Mesangial cell (primary cell): ENCODE data around the gene ALG3. TPM values are rescaled to one million over a fixed set of nuclear protein-coding genes. Genes with fewer than 3 reads are reported as not detected.

ENCODE experiments used
- total RNA-seq: library from RNA; depleted of rRNA; stranded (reverse); fragments of >200 nt; gene quantifications from 2 replicates; pipeline ENCODE4 v1.2.3, GENCODE V29; 2015

Gene ALG3
- total RNA-seq = 64.1 and 67.6 TPM in 2 replicates

GRCh38 chr3:184248454-184249411 is at the start of gene ALG3:
TSS of gene ALG3 (minus strand) at chr3:184248962. CDS start at chr3:184248940, 22 bp downstream.

GRCh38 chr3:184275961-184276910 is 27.5 kb upstream of the ALG3 start, which contains the start of gene ECE2:
TSS of gene ECE2 (plus strand) at chr3:184276022. CDS start at chr3:184276154, 132 bp downstream.

DNA sequence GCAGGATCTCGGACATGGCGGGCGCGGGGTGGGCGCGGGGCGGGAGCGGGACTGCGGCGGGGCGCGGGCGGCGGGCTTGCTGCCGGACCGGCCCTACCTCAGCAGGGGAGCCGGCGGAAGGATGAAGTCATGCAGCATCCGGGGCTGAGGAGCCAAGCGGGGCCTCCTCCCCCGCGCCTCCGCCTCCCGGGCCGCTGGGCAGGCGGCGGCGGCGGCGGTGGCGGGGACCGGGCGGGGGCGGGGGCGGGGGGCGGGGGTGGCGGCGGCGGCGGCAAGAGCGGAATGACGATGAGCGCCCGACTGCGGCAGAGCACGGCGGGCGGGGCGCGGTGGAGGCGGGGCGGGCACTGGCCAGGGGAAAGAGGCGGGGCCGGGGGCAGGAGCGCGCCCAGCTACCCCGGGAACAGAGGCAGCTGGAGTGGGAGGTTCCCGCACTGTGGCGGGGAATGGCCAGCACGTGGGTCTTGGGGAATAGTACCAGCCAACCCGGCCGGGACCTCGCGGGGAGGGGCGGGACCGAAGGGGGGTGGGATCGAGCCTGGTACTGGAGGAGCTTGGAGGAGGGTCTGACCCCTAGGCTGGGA is 12.6 kb upstream of the ALG3 start, which contains the start of gene CAMK2N2:
TSS of gene CAMK2N2 (minus strand) at position 284 of the 584 bp plus-strand sequence. CDS start at position 16, 268 bp downstream.

DNA sequence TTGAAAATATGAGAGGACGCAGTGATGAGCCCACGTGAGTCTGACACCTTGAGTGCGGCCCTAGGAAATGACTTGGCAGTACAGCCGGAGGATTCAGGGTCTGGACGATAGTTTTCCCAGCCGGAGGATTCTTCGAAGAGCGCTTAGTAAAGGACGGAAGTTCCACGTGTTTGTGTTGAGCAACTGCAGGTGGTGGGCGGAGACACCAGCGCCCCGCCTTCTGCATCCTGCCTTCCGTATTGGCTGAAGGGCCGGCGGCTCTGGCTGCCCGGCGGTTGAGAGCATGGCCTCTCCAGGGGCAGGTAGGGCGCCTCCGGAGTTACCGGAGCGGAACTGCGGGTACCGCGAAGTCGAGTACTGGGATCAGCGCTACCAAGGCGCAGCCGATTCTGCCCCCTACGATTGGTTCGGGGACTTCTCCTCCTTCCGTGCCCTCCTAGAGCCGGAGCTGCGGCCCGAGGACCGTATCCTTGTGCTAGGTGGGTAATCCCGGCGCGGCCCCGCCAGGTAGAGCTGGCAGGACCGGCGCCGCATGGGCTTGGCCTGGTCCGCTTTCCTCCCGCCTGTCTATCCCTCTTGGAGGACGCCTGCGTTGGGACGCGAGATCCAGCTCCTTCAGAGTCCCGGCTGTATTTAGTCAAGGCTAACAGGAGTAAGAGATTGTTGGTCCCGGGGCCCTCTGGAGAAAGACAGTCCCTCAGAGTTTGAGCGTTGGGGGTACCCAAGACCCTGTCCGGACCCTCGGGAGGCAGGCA is 827 bp upstream of the ALG3 start, which contains the start of gene EEF1AKMT4:
TSS of gene EEF1AKMT4 (plus strand) at position 261 of the 755 bp plus-strand sequence. CDS start at position 284, 23 bp downstream.

DNA sequence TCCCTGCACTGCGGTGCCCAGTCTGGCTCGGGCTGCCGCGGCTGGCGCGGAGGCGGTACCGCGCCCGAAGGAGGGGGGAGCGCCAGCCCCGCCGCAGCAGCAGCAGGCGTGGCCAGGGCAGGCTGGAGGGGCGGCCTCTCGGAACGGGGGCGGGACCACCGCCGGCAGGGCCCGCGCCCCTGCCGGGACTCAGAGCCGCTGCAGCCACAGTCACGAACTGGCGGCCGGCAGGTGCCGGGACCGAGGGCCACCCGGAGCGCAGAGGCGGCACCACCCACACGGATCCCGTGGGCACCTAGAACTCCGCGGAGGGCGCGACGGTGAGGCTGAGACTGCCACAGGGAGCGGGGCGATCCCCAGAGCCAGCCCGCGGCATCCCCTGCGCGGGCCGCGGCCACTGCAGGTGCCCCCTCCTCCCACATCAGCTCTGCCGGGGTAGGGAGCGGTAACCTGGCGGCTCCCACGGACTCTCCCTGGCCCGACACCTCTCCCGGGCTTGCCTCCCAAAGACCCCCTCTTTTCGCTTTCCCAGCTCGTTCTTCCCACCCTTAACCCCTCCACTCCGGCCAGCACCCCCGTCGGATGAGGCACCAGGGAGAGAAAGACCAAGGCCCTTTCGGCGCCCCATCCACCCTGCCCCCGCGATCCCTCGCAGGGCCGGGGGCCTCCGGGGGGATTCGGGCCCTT is 19.2 kb downstream of the ALG3 start, which contains the start of gene VWA5B2:
TSS of gene VWA5B2 (plus strand) at position 192 of the 687 bp plus-strand sequence. CDS start 944 bp downstream, outside the sequence.

Other genes starting within 250 kb of the ALG3 start
- 7.0 and 12.7 TPM in 2 replicates for gene ABCC5, start 231.1 kb downstream of the ALG3 start, total RNA-seq
- gene HTR3D, start 217.2 kb downstream of the ALG3 start, total RNA-seq = not detected in 2 replicates
- gene HTR3C, start 195.9 kb downstream of the ALG3 start, total RNA-seq = not detected in 2 replicates
- gene HTR3E, start 151.9 kb downstream of the ALG3 start, total RNA-seq = not detected in 2 replicates
- 21.8 and 30.5 TPM in 2 replicates for gene EIF2B5, start 113.6 kb downstream of the ALG3 start, total RNA-seq
- gene DVL3, start 93.6 kb downstream of the ALG3 start, total RNA-seq = 42.0 and 79.0 TPM in 2 replicates
- gene AP2M1, start 74.1 kb downstream of the ALG3 start, total RNA-seq = 383 and 406 TPM in 2 replicates
- 40.4 and 79.1 TPM in 2 replicates for gene ABCF3, start 62.8 kb downstream of the ALG3 start, total RNA-seq
- gene VWA5B2, start 19.4 kb downstream of the ALG3 start, total RNA-seq = 0.13 TPM in 1 of 2 replicates, not detected in the other
- gene EEF1AKMT4, start 710 bp upstream of the ALG3 start, total RNA-seq = 6.2 and 7.2 TPM in 2 replicates
- gene CAMK2N2, start 12.6 kb upstream of the ALG3 start, total RNA-seq = 0.16 and 0.38 TPM in 2 replicates
- not detected in 2 replicates for gene ECE2, start 27.1 kb upstream of the ALG3 start, total RNA-seq
- gene PSMD2, start 50.3 kb upstream of the ALG3 start, total RNA-seq = 278 and 988 TPM in 2 replicates
- gene EIF4G1, start 65.6 kb upstream of the ALG3 start, total RNA-seq = 314 and 479 TPM in 2 replicates
- 15.6 and 19.6 TPM in 2 replicates for gene FAM131A, start 88.6 kb upstream of the ALG3 start, total RNA-seq
- gene CLCN2, start 112.6 kb upstream of the ALG3 start, total RNA-seq = 3.9 and 4.1 TPM in 2 replicates
- 50.3 and 105 TPM in 2 replicates for gene POLR2H, start 112.7 kb upstream of the ALG3 start, total RNA-seq
- not detected in 2 replicates for gene THPO, start 129.2 kb upstream of the ALG3 start, total RNA-seq
- gene CHRD, start 131.1 kb upstream of the ALG3 start, total RNA-seq = under 0.01 and 0.13 TPM in 2 replicates